OCI-LY1 (cell line): ENCODE measurements around the gene ZSWIM8.

Experiments used
- H2AFZ ChIP-seq: fragments of 200-600 bp; sonication (generic), shearing (Covaris generic); 2 replicates; pipeline ENCODE4 v1.6.0; 2014; ENCODE audit warnings: antibody characterized with exemption, mild to moderate bottlenecking, low read length
- H3F3A ChIP-seq: fragments of 200-600 bp; sonication (generic), shearing (Covaris generic); 2 replicates; pipeline ENCODE4 v1.6.0; 2014; ENCODE audit warnings: mild to moderate bottlenecking, antibody characterized with exemption, low read length, moderate library complexity; ENCODE audit not compliant: insufficient read depth
- H3K27ac ChIP-seq: fragments of 200-600 bp; sonication (generic); 2 replicates; pipeline ENCODE4 v1.5.1; 2014; ENCODE audit warnings: low read length, mixed run types, mild to moderate bottlenecking, low read depth; ENCODE audit not compliant: poor library complexity, severe bottlenecking
- H3K27me3 ChIP-seq: fragments of 200-600 bp; sonication (generic); 2 replicates; pipeline ENCODE4 v1.6.0; 2014; ENCODE audit warnings: antibody characterized with exemption, mild to moderate bottlenecking, low read length, moderate library complexity; ENCODE audit not compliant: insufficient read depth
- H3K36me3 ChIP-seq: fragments of 200-600 bp; sonication (generic); 2 replicates; pipeline ENCODE4 v1.6.1; 2014; ENCODE audit warnings: mild to moderate bottlenecking, antibody characterized with exemption, low read length, moderate library complexity, mixed read lengths; ENCODE audit not compliant: insufficient read depth
- H3K4me1 ChIP-seq: fragments of 200-600 bp; sonication (generic); 2 replicates; pipeline ENCODE4 v1.5.1; 2014; ENCODE audit warnings: mild to moderate bottlenecking, low read length, moderate library complexity; ENCODE audit not compliant: insufficient read depth, severe bottlenecking
- H3K4me2 ChIP-seq: fragments of 200-600 bp; sonication (generic), shearing (Covaris generic); 2 replicates; pipeline ENCODE4 v1.6.1; 2014; ENCODE audit warnings: low read length
- H3K4me3 ChIP-seq: fragments of 200-600 bp; sonication (generic); 2 replicates; pipeline ENCODE4 v1.5.1; 2014; ENCODE audit warnings: low read length, low read depth, mild to moderate bottlenecking, mixed read lengths; ENCODE audit not compliant: poor library complexity, severe bottlenecking
- H3K79me2 ChIP-seq: fragments of 200-600 bp; shearing (Covaris generic); 2 replicates; pipeline ENCODE4 v1.6.1; 2016; ENCODE audit warnings: mixed run types, low read length, mixed read lengths; ENCODE audit not compliant: insufficient read depth
- H3K9ac ChIP-seq: fragments of 200-600 bp; sonication (generic), shearing (Covaris generic); 2 replicates; pipeline ENCODE4 v1.6.1; 2014; ENCODE audit warnings: mild to moderate bottlenecking, low read length, mixed read lengths
- H3K9me2 ChIP-seq: fragments of 200-600 bp; sonication (generic), shearing (Covaris generic); 2 replicates; pipeline ENCODE4 v1.6.1; 2014; ENCODE audit warnings: low read depth, mild to moderate bottlenecking, low read length, mixed read lengths
- H3K9me3 ChIP-seq: fragments of 200-600 bp; shearing (Covaris generic); 2 replicates; pipeline ENCODE4 v1.6.1; 2014; ENCODE audit warnings: low read length, mixed read lengths
- H4K20me1 ChIP-seq: fragments of 200-600 bp; sonication (generic), shearing (Covaris generic); 2 replicates; pipeline ENCODE4 v1.6.0; 2016; ENCODE audit warnings: mild to moderate bottlenecking, low read length; ENCODE audit not compliant: insufficient read depth
- EZH2 ChIP-seq: fragments of 200-600 bp; sonication (generic), shearing (Covaris generic); IDR thresholded peaks from 2 replicates; pipeline ENCODE4 v1.8.0; 2017; ENCODE audit warnings: borderline replicate concordance, mixed run types, mild to moderate bottlenecking, antibody characterized with exemption, low read length, moderate library complexity, mixed read lengths
- TF ChIP-seq, protein P1 (sequence below): fragments of 200-600 bp; sonication (generic), shearing (Covaris generic); IDR thresholded peaks from 2 replicates; pipeline ENCODE4 v1.5.1; 2017; ENCODE audit warnings: mild to moderate bottlenecking, antibody characterized with exemption, low read length, moderate library complexity, mixed read lengths

ZSWIM8 gene

GRCh38 chr10:73746721-73747120, 38.7 kb upstream of the ZSWIM8 start:
- TF ChIP-seq, protein P1, sequence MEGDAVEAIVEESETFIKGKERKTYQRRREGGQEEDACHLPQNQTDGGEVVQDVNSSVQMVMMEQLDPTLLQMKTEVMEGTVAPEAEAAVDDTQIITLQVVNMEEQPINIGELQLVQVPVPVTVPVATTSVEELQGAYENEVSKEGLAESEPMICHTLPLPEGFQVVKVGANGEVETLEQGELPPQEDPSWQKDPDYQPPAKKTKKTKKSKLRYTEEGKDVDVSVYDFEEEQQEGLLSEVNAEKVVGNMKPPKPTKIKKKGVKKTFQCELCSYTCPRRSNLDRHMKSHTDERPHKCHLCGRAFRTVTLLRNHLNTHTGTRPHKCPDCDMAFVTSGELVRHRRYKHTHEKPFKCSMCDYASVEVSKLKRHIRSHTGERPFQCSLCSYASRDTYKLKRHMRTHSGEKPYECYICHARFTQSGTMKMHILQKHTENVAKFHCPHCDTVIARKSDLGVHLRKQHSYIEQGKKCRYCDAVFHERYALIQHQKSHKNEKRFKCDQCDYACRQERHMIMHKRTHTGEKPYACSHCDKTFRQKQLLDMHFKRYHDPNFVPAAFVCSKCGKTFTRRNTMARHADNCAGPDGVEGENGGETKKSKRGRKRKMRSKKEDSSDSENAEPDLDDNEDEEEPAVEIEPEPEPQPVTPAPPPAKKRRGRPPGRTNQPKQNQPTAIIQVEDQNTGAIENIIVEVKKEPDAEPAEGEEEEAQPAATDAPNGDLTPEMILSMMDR, result no peak
- no peak for TF ChIP-seq EZH2
- no peaks in the 10 kb centered on the region for H3K9me3 ChIP-seq
- no peaks in the 10 kb centered on the region for H4K20me1 ChIP-seq
- H3K27me3 ChIP-seq, result no peaks in the 10 kb centered on the region
- no peaks in the 10 kb centered on the region for H3F3A ChIP-seq
- H2AFZ ChIP-seq, result no peak overlapping the region
- no peak overlapping the region for H3K4me3 ChIP-seq
- peaks cover 37% of the 10 kb centered on the region for H3K36me3 ChIP-seq
- H3K4me2 ChIP-seq, result no peak overlapping the region
- H3K27ac ChIP-seq, result no peak overlapping the region
- peaks cover 27% of the 10 kb centered on the region for H3K79me2 ChIP-seq
- H3K9me2 ChIP-seq, result no peaks in the 10 kb centered on the region
- H3K4me1 ChIP-seq, result peaks cover 23% of the 10 kb centered on the region
- H3K9ac ChIP-seq, result no peak overlapping the region; the same call in 1 of the 2 replicates

GRCh38 chr10:73750819-73751218, 34.6 kb upstream of the ZSWIM8 start:
- Histone ChIP-seq H3K4me3 (no peak overlapping the region), H2AFZ (no peak overlapping the region), H3K79me2 (0 out of 2 replicates have a peak, but pooled peaks cover 5% of the 10 kb centered on the region), H3K4me2 (no peak overlapping the region), H3K36me3 (peaks cover 64% of the 10 kb centered on the region), H3K27me3 (no peaks in the 10 kb centered on the region), H3K9me2 (no peaks in the 10 kb centered on the region), H3K9me3 (no peaks in the 10 kb centered on the region), H3F3A (no peaks in the 10 kb centered on the region), H4K20me1 (no peaks in the 10 kb centered on the region), H3K4me1 (no peaks in the 10 kb centered on the region), H3K9ac (no peak overlapping the region), H3K27ac (no peak overlapping the region)
- TF ChIP-seq EZH2, result no peak
- TF ChIP-seq, protein P1, result no peak

GRCh38 chr10:73756183-73756582, 29.2 kb upstream of the ZSWIM8 start:
- TF ChIP-seq, protein P1, result no peak
- no peak for TF ChIP-seq EZH2
- Histone ChIP-seq H3K79me2 (no peaks in the 10 kb centered on the region), H3K4me2 (no peak overlapping the region), H3K9ac (no peak overlapping the region), H3K4me1 (peaks cover 30% of the 10 kb centered on the region), H3K27ac (no peak overlapping the region), H2AFZ (no peak overlapping the region), H3F3A (0 out of 2 replicates have a peak, but pooled peaks cover 7% of the 10 kb centered on the region), H4K20me1 (no peaks in the 10 kb centered on the region), H3K27me3 (no peaks in the 10 kb centered on the region), H3K36me3 (peaks cover 45% of the 10 kb centered on the region), H3K9me3 (no peaks in the 10 kb centered on the region), H3K9me2 (no peaks in the 10 kb centered on the region), H3K4me3 (no peak overlapping the region)
